HCT116 (cell line): ENCODE measurements around the gene ABHD11.

ENCODE experiments used
- ATF3 ChIP-seq: IDR thresholded peaks from 2 replicates; pipeline ENCODE4 v1.6.1; 2012
- CBX3 ChIP-seq: IDR thresholded peaks from 2 replicates; pipeline ENCODE4 v1.6.1; 2012; ENCODE audit warnings: low read depth
- EZH2 ChIP-seq: fragments of 200-600 bp; sonication (generic); IDR thresholded peaks from 2 replicates; pipeline ENCODE4 v1.6.1; 2017; ENCODE audit warnings: antibody characterized with exemption, mixed run types
- MAX ChIP-seq: IDR thresholded peaks from 2 replicates; pipeline ENCODE4 v1.6.1; 2012
- POLR2A ChIP-seq: IDR thresholded peaks from 2 replicates; pipeline ENCODE4 v1.7.0; 2011; ENCODE audit warnings: borderline replicate concordance; ENCODE audit not compliant: insufficient read depth, insufficient read length; ENCODE audit errors: extremely low read depth
- POLR2AphosphoS5 ChIP-seq: IDR thresholded peaks from 2 replicates; pipeline ENCODE4 v1.6.1; 2011; ENCODE audit warnings: mild to moderate bottlenecking, low read depth, low read length, moderate library complexity
- RAD21 ChIP-seq: IDR thresholded peaks from 2 replicates; pipeline ENCODE4 v1.6.1; 2012; ENCODE audit warnings: low read depth, mild to moderate bottlenecking
- SIN3A ChIP-seq: IDR thresholded peaks from 2 replicates; pipeline ENCODE4 v1.6.1; 2012; ENCODE audit warnings: low read depth
- SP1 ChIP-seq: IDR thresholded peaks from 2 replicates; pipeline ENCODE4 v1.6.1; 2012; ENCODE audit warnings: low read depth
- TCF7L2 ChIP-seq: IDR thresholded peaks from 2 replicates; pipeline ENCODE4 v1.7.0; 2011; ENCODE audit warnings: borderline replicate concordance, inconsistent platforms; ENCODE audit not compliant: insufficient read depth, insufficient read length; ENCODE audit errors: extremely low read depth
- YY1 ChIP-seq: IDR thresholded peaks from 2 replicates; pipeline ENCODE4 v1.6.1; 2011; ENCODE audit warnings: low read length, low read depth, moderate library complexity, mild to moderate bottlenecking; ENCODE audit not compliant: insufficient replicate concordance; ENCODE audit errors: extremely low read depth
- TF ChIP-seq, protein P1 (sequence below), 3 experiments: fragments of 200-600 bp in 1 of 3; sonication (generic) in 1 of 3; IDR thresholded peaks in 2 of 3; conservative IDR thresholded peaks in 1 of 3; 2 replicates each; pipeline ENCODE4 v1.5.1; 2012 to 2017; ENCODE audit warnings: low read depth in 2 of 3, low read length in 2 of 3, antibody characterized with exemption in 1 of 3, borderline replicate concordance in 1 of 3, control low read depth in 1 of 3, mild to moderate bottlenecking in 1 of 3, mixed read lengths in 1 of 3, mixed run types in 1 of 3, moderate library complexity in 1 of 3; ENCODE audit not compliant: insufficient read depth in 1 of 3
- TF ChIP-seq, protein P2 (sequence below): IDR thresholded peaks from 2 replicates; pipeline ENCODE4 v1.6.1; 2011; ENCODE audit warnings: mild to moderate bottlenecking, low read length, moderate library complexity; ENCODE audit not compliant: insufficient replicate concordance; ENCODE audit errors: extremely low read depth
- TF ChIP-seq, protein P3 (sequence below): IDR thresholded peaks from 2 replicates; pipeline ENCODE4 v1.6.1; 2012; ENCODE audit warnings: low read depth

GRCh38 chr7:73749931-73750776 lies 11.6 kb upstream of the ABHD11 start:
- TF ChIP-seq POLR2AphosphoS5: no peak
- TF ChIP-seq POLR2A: no peak
- TF ChIP-seq, protein P1, sequence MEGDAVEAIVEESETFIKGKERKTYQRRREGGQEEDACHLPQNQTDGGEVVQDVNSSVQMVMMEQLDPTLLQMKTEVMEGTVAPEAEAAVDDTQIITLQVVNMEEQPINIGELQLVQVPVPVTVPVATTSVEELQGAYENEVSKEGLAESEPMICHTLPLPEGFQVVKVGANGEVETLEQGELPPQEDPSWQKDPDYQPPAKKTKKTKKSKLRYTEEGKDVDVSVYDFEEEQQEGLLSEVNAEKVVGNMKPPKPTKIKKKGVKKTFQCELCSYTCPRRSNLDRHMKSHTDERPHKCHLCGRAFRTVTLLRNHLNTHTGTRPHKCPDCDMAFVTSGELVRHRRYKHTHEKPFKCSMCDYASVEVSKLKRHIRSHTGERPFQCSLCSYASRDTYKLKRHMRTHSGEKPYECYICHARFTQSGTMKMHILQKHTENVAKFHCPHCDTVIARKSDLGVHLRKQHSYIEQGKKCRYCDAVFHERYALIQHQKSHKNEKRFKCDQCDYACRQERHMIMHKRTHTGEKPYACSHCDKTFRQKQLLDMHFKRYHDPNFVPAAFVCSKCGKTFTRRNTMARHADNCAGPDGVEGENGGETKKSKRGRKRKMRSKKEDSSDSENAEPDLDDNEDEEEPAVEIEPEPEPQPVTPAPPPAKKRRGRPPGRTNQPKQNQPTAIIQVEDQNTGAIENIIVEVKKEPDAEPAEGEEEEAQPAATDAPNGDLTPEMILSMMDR (IDR thresholded peaks at IDR 0.05 in 2 of 3, conservative IDR thresholded peaks at IDR 0.05 in 1 of 3; ENCODE audit: borderline replicate concordance in 1 of 3, insufficient read depth in 1 of 3, low read depth in 2 of 3, low read length in 2 of 3): no peak
- no peak for TF ChIP-seq MAX
- no peak for TF ChIP-seq CBX3
- no peak for TF ChIP-seq YY1
- TF ChIP-seq ATF3: no peak
- TF ChIP-seq SP1: no peak
- TF ChIP-seq, protein P2, sequence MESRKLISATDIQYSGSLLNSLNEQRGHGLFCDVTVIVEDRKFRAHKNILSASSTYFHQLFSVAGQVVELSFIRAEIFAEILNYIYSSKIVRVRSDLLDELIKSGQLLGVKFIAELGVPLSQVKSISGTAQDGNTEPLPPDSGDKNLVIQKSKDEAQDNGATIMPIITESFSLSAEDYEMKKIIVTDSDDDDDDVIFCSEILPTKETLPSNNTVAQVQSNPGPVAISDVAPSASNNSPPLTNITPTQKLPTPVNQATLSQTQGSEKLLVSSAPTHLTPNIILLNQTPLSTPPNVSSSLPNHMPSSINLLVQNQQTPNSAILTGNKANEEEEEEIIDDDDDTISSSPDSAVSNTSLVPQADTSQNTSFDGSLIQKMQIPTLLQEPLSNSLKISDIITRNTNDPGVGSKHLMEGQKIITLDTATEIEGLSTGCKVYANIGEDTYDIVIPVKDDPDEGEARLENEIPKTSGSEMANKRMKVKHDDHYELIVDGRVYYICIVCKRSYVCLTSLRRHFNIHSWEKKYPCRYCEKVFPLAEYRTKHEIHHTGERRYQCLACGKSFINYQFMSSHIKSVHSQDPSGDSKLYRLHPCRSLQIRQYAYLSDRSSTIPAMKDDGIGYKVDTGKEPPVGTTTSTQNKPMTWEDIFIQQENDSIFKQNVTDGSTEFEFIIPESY: no peak
- TF ChIP-seq, protein P3, sequence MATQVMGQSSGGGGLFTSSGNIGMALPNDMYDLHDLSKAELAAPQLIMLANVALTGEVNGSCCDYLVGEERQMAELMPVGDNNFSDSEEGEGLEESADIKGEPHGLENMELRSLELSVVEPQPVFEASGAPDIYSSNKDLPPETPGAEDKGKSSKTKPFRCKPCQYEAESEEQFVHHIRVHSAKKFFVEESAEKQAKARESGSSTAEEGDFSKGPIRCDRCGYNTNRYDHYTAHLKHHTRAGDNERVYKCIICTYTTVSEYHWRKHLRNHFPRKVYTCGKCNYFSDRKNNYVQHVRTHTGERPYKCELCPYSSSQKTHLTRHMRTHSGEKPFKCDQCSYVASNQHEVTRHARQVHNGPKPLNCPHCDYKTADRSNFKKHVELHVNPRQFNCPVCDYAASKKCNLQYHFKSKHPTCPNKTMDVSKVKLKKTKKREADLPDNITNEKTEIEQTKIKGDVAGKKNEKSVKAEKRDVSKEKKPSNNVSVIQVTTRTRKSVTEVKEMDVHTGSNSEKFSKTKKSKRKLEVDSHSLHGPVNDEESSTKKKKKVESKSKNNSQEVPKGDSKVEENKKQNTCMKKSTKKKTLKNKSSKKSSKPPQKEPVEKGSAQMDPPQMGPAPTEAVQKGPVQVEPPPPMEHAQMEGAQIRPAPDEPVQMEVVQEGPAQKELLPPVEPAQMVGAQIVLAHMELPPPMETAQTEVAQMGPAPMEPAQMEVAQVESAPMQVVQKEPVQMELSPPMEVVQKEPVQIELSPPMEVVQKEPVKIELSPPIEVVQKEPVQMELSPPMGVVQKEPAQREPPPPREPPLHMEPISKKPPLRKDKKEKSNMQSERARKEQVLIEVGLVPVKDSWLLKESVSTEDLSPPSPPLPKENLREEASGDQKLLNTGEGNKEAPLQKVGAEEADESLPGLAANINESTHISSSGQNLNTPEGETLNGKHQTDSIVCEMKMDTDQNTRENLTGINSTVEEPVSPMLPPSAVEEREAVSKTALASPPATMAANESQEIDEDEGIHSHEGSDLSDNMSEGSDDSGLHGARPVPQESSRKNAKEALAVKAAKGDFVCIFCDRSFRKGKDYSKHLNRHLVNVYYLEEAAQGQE: no peak
- no peak for TF ChIP-seq RAD21
- TF ChIP-seq SIN3A: no peak
- no peak for TF ChIP-seq EZH2
- TF ChIP-seq TCF7L2: no peak
